GM12874 (cell line): Measurements from ENCODE around the gene OR5M11.

Source experiments
- CTCF ChIP-seq: IDR thresholded peaks from 2 replicates; pipeline ENCODE4 v1.5.1; 2011; ENCODE audit warnings: low read depth, mild to moderate bottlenecking, control low read depth, low read length, moderate library complexity; ENCODE audit not compliant: insufficient read depth

The OR5M11 gene

GRCh38 chr11:56543157-56543556, at the start of gene OR5M11:
Gene OR5M11 (minus strand): TSS chr11:56543257. CDS start chr11:56543257, 0 bp downstream.
- TF ChIP-seq CTCF: no peak

- no peak for TF ChIP-seq CTCF
These were observed 34.6 kb upstream of the OR5M11 start, which contains the start of gene OR5M10 for GRCh38 chr11:56577621-56578020. Gene OR5M10 (minus strand): TSS chr11:56577721. CDS start chr11:56577721, 0 bp downstream.

- no peak for TF ChIP-seq CTCF
These were observed 15.5 kb upstream of the OR5M11 start for GRCh38 chr11:56558574-56558973.

GRCh38 chr11:56545531-56545930, 2.5 kb upstream of the OR5M11 start:
- TF ChIP-seq CTCF: no peak

- no peak for TF ChIP-seq CTCF
These were observed 682 bp upstream of the OR5M11 start for GRCh38 chr11:56543739-56544138.

- TF ChIP-seq CTCF: no peak
These were observed 9.9 kb downstream of the OR5M11 start for GRCh38 chr11:56533054-56533740.

- no peak for TF ChIP-seq CTCF
These were observed 11.2 kb downstream of the OR5M11 start for GRCh38 chr11:56531856-56532255.

- no peak for TF ChIP-seq CTCF
These were observed 21.0 kb downstream of the OR5M11 start for GRCh38 chr11:56522008-56522407.
